Cardiac fibroblast (primary cell): Measurements from ENCODE around the gene ASH1L.
"Not testable (repeated sequence)": the region's sequence is repeated elsewhere in the genome, so short reads cannot be mapped to it uniquely, and the experiment has no call there.

Source experiments
- DNase-seq, 2 donors: peaks; one replicate each; pipeline versions ENCODE4 v3.0.0 to v3.0.0-alpha.2; 2010; ENCODE audit warnings: low read depth in 2 of 2
- H3K4me3 ChIP-seq, 2 donors: replicated peaks in 1 of 2; 1 replicate in 1 of 2; 2 replicates in 1 of 2; pipeline ENCODE4 v1.5.1; 2011; ENCODE audit warnings: low read depth in 2 of 2, low read length in 2 of 2, mild to moderate bottlenecking in 2 of 2, moderate library complexity in 1 of 2
- CTCF ChIP-seq: IDR thresholded peaks from one replicate; pipeline ENCODE4 v1.5.1; 2011; ENCODE audit warnings: low read depth, mild to moderate bottlenecking, low read length, inconsistent platforms

ASH1L gene

GRCh38 chr1:155424091-155424490 is 138.5 kb downstream of the ASH1L start:
- no peak overlapping the region for H3K4me3 ChIP-seq
- no peak for DNase-seq
- no peak for TF ChIP-seq CTCF

- DNase-seq: no peak
- TF ChIP-seq CTCF: no peak
- no peak overlapping the region for H3K4me3 ChIP-seq
Measured at GRCh38 chr1:155420788-155421187, 141.8 kb downstream of the ASH1L start.

- not testable (repeated sequence) for H3K4me3 ChIP-seq
- DNase-seq: peak in 1 of 2 donors; percentile 13
Measured at GRCh38 chr1:155411840-155412239, 150.8 kb downstream of the ASH1L start.

- no peak for DNase-seq
- no peak overlapping the region for H3K4me3 ChIP-seq
- no peak for TF ChIP-seq CTCF
Measured at GRCh38 chr1:155410931-155411330, 151.7 kb downstream of the ASH1L start.

GRCh38 chr1:155396874-155397476 is 165.6 kb downstream of the ASH1L start:
- no peak overlapping the region for H3K4me3 ChIP-seq
- no peak for TF ChIP-seq CTCF
- DNase-seq: peak in 1 of 2 donors; percentile 18

- no peak for TF ChIP-seq CTCF
- no peak overlapping the region for H3K4me3 ChIP-seq
- DNase-seq: peak; percentile 43 to 69
Measured at GRCh38 chr1:155392898-155393411, 169.6 kb downstream of the ASH1L start.

- H3K4me3 ChIP-seq: no peak overlapping the region
- peak in 1 of 2 donors; percentile 67 for DNase-seq
- no peak for TF ChIP-seq CTCF
Measured at GRCh38 chr1:155389826-155390225, 172.8 kb downstream of the ASH1L start.

- DNase-seq, H3K4me3 ChIP-seq: not testable (repeated sequence)
Measured at GRCh38 chr1:155385836-155386235, 176.8 kb downstream of the ASH1L start.
